OCI-LY7 (cell line): ENCODE results near the gene PCNX2.

Source experiments
- CTCF ChIP-seq: fragments of 200-600 bp; sonication (generic); conservative IDR thresholded peaks from 2 replicates; pipeline ENCODE4 v1.5.1; 2014; ENCODE audit warnings: mild to moderate bottlenecking, antibody characterized with exemption, low read length, moderate library complexity, mixed read lengths
- EZH2phosphoT487 ChIP-seq: fragments of 200-600 bp; sonication (generic); IDR thresholded peaks from 2 replicates; pipeline ENCODE4 v1.6.1; 2018; ENCODE audit warnings: low read depth, borderline replicate concordance, mild to moderate bottlenecking, mixed run types, antibody characterized with exemption, low read length, moderate library complexity, mixed read lengths

DNA sequence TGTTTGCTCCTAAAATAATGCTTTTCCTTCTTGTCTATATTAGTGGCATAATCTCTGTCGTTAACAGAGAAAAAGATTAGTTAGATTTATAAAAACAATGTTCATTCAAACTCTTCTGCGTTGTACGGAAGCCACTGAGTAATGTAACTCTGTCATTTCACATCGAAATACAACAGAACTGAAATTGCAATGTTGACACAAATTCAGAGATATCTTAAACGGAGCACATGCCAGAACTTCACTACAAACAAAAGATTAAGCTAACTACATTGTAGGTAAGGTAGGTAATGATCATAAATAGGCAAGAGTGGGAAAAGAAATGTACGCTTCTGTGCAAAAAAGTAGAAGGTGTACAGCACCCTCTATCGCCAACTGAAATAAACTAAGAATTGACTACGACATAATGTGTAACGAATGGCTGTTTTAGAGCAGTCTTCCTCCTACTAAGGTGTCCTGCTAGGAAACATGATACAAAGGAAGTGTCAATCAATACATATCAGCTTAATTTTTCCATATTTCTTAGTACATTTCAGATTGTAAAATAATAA is 56.6 kb downstream of the PCNX2 start:
- TF ChIP-seq CTCF (no peak), EZH2phosphoT487 (no peak)
